HG02759 (cell line): ENCODE results near the gene RPA3.
A peak's percentile ranks its signal among the peaks of the same experiment; 100 is the strongest.

ENCODE experiments used
- ATAC-seq: cut with Tn5 transposase; IDR thresholded peaks from one replicate; pipeline ENCODE4 v1.9.1; 2021; ENCODE audit warnings: mild to moderate bottlenecking, moderate library complexity; ENCODE audit not compliant: unreplicated experiment

The RPA3 gene

DNA sequence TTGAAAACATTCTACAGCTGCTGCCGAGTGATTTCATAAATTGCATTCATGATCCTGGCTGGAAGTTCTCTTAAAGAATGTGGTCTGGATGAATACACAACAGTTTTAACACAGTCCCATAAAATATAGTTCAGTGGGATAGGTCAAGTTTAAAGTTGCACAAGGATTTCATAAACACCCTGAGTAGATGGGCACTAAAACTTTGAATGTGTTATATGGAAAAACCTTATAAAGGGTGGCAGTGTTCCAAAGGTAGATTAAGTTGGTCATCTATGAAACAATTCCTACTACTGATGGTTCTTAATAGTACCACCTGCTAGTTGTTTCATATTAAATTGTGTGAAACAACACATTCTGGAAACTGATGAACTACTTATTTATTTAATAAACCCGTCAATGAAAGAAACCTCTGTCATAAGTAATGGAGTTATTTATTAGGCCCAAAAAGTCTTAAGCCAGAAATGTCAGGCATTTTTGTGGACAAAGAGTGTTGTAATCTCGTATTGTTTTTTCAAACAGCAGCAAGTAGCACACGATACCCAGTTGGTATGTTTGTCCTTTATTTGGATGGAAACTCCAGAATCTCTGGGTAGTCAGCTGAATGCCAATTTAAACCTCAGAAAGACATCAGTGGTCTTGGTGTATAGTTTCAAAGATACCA is 14.3 kb upstream of the RPA3 start:
- ATAC-seq: no peak

- no peak for ATAC-seq
These were observed 13.3 kb upstream of the RPA3 start for GRCh38 chr7:7731732-7732131.

- ATAC-seq: no peak
These were observed 2.6 kb upstream of the RPA3 start for GRCh38 chr7:7720750-7721621.

DNA sequence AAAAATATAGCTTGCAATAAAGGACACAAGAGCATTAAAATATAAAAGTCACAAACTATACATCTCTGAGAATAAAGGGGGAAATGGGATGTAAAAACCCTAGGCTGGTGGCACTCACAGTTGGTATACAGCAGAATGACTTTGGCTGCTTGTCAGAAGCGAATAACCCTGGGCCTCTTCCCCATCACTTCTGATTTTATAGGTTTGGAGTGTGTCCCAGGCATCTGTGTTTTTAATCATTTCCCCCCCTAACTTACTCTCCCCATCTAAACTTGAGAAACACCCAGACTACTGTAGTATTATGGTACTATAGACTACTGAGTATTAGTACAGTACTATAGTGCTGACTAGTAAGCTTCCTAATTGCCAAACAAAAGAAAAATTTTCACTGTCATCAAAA is 1.8 kb upstream of the RPA3 start:
- no peak for ATAC-seq

GRCh38 chr7:7719236-7719635 is 829 bp upstream of the RPA3 start:
- peak; percentile 95 for ATAC-seq

GRCh38 chr7:7713730-7714129 is 4.7 kb downstream of the RPA3 start:
- ATAC-seq: no peak

GRCh38 chr7:7710469-7710868 is 7.9 kb downstream of the RPA3 start:
- no peak for ATAC-seq

DNA sequence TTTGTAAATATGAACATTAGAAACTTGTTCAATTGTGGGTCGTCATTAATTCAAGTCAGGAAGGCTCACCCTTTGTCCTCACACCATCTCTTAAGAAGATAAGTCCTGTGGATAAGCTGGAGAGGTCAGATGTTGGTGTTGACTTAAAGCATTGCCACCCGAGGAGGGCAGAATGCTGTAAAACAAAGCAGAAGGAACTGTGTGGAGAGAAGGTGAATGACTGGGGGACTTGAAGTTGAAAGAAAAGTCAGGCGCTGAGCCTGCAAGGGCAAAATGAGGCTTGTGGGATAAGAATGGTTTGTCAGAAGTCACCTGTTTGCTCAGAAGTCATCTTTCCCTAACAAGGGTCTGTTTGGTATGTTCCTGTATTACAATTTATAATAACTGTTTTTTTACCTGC is 9.1 kb downstream of the RPA3 start:
- ATAC-seq: no peak

DNA sequence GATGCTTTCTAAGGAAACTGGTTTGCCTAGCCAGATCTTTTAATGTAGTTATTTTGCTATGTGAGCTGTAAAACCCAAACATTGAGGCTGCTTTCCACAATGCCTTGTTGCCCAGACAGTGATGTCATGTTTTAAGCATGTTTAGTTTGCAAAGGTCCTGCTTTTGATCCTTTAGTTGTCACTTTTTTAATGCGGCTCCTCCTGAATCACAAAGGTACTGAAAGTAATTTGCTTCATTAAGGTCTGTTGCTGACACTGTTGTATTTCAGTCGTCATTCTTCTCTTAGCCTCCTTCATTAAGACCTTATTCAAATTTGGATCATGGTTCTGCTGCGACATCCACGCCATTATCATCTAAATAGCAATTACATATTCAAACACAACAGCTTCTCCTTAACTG is 10.6 kb downstream of the RPA3 start:
- no peak for ATAC-seq

GRCh38 chr7:7707246-7707645 is 11.2 kb downstream of the RPA3 start:
- ATAC-seq: no peak

DNA sequence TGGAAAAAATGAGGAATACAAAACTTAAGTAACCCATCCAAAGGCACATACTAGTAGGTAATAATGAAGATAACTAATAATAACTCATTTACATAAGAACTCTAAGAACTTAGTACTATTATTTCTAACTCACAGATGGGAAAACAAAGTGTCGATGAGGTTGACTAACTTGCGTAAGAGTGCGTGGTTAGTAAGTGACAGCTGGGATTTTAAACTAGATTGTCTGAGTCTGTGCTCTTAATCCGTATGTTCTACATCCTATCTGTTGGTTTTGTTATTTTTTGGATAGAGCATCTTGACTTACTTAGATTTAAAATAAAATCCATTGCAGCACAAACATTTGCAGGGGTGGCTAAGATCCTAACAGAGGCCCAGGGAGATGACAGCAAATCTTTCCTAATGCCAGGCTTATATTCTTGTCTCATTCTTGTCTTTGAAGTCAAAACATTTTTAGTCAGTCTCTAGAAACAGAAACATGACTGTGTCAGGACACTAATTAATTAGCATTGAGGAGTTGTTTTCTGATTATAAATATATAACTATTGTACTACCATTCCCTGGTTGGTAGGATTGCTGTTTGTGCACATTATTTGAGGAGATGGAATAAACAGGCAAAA is 11.7 kb downstream of the RPA3 start:
- ATAC-seq: no peak

- peak; percentile 62 for ATAC-seq
These were observed 12.3 kb downstream of the RPA3 start for GRCh38 chr7:7706101-7706511.

- ATAC-seq: no peak
These were observed 13.1 kb downstream of the RPA3 start for GRCh38 chr7:7705318-7705717.

DNA sequence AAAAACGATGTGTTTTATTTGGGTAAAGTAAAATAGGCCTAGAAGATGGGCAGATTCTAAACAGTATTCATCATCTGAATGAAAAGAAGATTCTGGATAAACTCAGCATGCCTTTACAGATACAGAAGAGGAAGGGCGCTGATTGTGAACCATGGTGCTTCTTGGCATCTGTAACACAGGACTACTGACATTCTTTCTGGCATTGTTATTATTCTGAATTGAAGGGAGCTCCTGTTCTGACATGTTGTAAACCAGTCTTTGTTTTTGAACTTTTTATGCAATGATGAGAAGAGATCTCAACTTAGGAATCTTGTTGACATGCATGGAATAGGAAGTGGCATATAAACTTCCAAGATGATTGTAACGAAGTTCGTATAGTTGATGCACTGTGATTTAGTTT is 13.5 kb downstream of the RPA3 start:
- ATAC-seq: no peak

- ATAC-seq: no peak
These were observed 15.0 kb downstream of the RPA3 start for GRCh38 chr7:7703427-7703826.

GRCh38 chr7:7702826-7703225 is 15.6 kb downstream of the RPA3 start:
- ATAC-seq: no peak

DNA sequence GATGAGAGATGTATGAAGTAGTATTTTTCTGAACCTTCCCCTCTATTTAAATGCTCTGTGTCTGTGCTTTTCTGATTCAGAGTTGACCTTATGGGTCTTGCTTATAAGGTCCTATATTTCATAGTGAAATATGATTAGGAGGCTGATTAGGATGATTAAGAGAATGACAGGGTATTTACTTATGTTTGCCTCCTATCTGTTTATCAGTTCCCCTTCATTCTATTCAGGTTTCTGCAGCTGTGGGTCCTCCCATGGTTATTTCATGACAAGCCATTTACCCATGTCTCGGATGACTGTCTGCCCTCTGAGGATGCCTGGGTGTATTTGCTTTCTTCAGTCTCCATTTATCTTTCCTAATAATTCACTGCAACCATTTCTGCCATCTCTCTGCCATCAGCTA is 16.9 kb downstream of the RPA3 start:
- no peak for ATAC-seq

- ATAC-seq: no peak
These were observed 18.4 kb downstream of the RPA3 start for GRCh38 chr7:7699970-7700369.

- ATAC-seq: no peak
These were observed 19.0 kb downstream of the RPA3 start for GRCh38 chr7:7699380-7699779.

DNA sequence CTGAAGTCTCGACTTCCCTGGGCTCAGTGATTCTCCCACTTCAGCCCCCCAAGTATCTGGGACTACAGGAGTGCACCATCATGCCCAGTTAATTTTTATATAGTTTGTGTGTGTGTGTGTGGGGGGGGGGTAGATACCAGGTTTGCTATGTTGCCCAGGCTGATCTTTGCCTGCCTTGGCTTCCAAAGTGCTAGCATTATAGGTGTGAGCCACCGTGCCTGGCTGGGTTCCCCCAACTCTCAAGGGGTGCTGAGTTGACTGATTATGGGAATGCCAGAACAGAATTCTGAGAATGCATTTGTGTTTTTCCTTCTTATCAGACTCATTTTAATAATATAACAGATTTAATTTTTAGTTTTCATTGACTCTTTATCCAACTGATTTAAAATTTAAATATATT is 19.5 kb downstream of the RPA3 start:
- no peak for ATAC-seq

- no peak for ATAC-seq
These were observed 21.8 kb downstream of the RPA3 start for GRCh38 chr7:7696458-7697119.
